G401.6 (cell line): ENCODE data around the gene NAA16.

Source experiments
- FAIRE-seq: peaks from 2 replicates; lab custom pipeline; 2012; peaks lifted over from hg19 to GRCh38; lab: Jason Lieb, UNC

The NAA16 gene

DNA sequence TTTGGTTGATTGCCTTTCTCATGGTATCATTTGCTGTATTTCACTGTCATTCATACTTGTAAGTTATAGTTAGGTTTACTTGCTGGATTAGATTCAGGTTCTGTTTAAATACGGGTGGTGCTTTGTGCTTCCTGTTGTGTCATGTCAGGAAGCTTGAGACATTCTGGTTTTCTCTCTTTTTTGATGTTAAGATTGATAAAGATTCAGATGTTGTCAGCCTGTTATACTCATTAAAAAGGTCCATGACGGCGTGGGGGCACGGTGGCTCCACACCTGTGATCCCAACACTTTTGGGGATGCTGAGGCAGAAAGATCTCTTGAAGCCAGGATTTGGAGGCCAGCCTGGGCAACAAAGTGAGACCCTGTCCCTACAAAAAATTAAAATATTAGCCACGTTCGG, 45.7 kb downstream of the NAA16 start:
- FAIRE-seq = no peak

DNA sequence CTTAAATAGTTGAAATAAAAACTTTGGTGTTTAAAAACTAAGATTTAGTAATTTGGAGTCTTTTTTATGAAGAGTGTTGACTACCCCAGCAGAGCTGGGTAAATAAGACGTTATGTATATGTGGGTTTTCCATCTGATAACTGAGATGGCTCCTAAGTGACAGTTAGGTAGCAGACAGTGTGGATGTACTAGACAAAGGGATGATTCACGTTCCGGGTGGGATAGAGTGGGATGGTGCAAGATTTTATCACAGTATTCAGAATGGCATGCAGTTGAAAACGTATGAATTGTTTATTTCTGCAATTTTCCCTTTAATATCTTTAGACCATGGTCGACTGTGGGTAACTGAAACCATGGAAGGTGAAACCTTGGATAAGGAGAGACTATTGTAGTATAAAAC, 50.4 kb downstream of the NAA16 start:
- no peak for FAIRE-seq

DNA sequence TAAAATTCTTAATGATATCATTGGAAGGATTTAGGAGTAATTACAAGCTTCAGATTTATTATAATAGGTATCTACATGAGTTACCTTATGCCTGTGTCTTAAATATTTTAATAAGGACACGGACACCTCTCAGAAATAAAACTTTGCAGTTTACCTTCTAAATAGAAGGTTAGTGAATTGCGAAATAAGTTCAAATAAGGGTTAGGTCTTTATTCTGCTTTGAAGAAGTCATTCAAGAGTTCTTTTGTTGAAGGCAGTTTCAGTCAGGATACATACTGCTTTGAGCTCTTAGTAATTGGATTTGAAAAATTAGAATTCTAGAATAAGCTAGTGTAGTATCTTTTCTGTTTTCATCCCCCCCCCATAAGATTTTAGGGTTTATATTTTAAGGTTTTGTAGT, 53.0 kb downstream of the NAA16 start:
- FAIRE-seq = no peak

DNA sequence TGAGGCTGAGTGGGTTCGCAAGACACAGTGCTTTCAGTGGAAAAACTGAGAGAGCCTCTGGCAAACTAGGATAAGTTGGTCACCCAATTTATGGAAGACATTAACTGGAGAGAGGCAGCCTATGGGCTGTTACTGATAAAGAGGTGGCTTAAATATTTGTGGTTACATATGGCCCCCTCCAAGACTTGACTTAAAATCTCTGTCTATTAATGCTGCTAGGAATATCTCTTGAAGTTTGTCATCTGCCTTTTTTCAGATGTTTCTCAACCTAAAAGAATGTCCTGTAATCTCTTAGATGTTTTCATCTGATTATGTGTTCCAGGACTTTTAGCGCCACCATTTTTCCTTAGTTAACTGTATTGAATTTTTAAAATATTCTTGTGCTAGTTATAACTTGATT, 54.6 kb downstream of the NAA16 start:
- FAIRE-seq = no peak

DNA sequence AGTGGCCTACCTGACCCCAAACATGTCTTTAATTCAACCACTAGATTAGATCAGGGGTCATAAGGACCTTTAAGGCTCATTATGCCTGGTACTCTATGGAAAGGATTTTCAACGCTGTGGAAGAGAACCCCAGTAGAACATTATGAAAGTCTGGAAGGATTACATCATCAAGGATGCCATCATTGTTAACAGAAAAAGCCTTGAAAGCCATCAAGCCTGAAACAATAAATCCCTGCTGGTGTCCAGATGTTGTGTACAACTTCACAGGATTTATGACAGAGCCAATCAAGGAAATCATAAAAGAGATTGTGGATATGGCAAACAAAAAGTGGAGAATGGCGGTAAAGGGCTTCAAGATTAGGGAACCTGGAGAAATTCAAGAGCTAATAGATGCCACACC, 59.7 kb downstream of the NAA16 start:
- no peak for FAIRE-seq

DNA sequence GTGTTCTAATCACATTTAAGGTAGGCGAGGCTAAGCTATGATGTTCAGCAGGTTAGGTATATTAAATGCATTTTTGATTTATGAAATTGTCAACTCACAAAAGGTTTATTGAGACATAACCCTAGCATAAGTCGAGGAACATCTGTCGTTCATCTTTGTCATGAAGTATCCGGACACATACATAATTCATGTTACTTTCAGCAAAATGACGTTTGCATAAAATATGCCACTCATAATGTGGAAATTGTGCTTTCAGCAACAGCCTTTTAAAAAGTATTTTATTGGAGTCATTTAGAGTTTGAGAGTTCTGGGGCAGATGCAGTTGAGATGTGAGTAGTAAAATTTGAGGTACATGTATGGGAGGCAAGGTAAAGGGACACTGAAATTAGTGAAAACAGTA, 66.4 kb downstream of the NAA16 start:
- no peak for FAIRE-seq

DNA sequence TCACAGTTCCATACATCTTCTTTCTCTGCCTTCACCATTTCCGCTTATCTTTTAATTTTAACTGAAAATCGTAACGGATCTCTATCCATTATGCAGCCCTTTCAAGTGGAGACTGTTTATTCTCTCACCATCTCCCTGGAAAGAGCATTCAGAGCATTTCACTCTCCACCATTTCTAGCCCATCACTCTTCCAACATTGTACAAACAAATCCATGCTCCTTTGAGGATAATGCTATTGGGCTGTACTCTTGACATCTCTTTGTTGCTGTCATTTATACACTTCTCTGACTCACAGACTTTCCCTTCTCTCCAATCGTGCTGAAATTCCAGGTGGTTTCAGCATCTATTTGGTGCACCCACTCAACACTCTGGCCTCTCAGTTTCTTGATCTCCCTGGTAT, 71.4 kb downstream of the NAA16 start:
- FAIRE-seq = no peak

DNA sequence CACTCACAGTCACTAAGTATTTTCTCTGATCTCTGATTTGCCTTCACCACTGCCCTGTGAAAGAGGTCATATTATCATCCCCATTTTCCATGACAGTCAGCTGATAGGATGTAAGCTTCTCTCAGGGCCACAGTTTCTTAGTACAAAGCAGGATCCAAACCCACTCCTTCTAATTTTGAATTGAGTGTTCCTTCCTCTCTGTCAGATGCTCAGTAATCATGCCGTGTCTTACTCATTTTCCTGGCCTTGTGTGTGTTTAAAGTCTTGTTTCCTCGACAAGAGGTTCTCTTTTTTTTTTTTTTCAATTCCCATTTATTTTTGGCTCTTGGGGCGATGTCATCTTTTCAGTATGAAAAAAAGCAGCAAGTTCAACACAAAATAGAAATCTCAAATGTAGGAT, 72.3 kb downstream of the NAA16 start:
- no peak for FAIRE-seq

DNA sequence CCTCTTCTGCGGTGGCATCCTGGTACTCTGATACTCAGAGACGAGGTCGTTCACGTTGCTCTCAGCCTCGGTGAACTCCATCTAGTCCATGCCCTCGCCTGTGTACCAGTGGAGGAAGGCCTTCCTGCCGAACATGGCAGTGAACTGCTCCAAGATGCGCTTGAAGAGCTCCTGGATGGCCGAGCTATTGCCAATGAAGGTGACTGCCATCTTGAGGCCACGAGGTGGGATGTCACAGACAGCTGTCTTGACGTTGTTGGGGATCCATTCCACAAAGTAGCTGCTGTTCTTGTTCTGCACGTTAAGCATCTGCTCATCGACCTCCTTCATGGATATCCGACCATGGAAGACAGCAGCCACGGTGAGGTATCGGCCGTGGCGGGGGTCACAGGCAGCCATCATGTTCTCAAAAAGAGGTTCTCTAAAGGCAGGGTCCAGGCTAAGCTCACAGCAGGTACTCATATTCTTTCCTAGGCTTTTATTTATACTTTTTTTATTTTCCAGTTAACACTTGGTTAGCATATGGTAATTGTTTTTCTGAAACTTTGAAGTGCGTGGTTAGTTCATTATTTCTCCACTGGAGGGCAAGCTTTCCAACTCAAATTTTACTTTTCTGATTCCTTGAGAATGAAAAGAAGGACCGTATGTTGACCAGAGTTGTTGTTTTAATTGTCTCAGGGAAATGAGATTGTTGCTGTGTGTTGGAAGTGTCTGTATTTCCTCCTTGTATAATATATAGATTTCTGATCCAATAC, 73.9 kb downstream of the NAA16 start:
- FAIRE-seq = peak; percentile 91

DNA sequence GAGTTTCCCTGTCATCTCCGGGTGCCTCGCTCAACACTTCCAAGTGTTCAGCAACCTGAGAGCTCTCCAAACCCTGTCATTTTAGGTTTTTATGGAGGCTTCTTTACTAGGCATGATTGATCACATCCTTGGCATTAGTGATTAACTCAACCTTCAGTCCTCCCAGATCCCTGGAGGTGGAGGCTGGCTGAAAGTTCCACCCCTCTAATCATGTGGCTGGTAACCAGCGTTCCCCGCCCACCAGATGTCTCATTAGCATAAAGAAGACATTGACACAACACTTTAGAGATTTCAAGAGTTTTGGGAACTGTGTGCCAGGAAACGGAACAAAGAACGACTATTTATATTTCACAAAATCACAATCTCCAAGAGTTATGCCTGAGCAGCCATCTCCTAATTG, 75.1 kb downstream of the NAA16 start:
- no peak for FAIRE-seq

DNA sequence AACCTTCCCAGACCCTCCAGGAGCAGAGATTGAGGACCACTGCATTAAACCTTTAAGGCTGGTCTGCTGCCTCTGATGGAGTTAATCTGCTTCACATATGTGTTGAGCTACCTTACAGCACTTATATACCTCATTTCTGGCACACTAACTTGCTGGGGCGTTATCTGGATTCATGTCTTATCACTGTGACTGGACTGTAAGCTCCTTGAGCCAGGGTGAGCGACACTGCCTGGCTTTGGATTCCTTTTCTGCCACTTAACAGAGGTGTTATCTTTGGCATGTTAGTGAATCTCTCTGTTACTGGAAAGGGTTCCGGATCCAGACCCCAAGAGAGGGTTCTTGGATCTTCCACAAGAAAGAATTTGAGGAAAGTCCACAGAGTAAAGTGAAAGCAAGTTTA, 76.5 kb downstream of the NAA16 start:
- no peak for FAIRE-seq

DNA sequence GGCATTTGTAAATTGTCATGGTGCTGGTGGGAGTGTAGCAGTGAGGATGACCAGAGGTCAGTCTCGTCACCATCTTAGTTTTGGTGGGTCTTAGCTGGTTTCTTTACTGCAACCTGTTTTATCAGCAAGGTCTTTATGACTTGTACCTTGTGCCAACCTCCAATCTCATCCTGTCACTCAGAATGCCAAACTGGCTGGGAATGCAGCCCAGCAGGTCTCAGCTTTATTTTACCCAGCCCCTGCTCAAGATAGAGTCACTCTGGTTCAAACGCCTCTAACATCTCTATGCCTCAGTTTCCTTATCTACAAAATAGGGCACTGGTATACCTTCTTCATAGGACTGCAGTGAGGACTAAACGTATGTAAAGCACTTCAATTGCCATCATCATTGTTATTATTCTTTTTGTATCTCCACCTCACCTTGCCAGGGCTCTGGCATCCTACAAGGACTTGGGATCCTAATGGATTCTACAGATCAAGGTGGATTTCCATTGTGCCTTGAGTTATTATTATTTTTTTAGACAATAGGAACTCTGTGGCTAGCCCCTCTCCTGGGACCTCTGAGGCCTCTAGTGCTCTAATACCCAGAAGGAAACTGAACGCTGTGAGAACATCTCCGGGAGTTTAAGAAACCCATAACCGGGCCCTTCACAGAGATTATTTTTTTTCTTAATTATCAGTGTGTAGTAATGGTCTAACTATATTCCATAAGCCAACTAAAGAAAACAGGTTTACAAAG, 77.2 kb downstream of the NAA16 start:
- FAIRE-seq = no peak

DNA sequence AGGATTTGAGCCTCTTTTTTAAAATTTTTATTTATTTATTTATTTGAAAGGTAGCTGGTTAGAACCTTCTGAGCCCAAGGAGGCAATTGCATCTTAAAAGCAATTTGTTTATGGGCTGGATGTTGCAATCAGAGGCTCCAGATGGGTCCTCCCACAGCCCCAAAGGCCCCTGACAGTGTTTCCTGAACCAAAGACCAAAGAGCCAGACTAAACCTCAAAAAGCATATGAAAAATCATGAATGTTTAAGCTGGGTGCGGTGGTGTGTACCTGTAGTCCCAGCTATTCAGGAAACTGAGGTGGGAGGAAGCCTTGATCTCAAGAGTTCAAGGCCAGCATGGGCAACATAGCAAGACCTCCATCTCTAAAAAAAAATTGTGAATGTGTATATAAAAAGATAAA, 78.5 kb downstream of the NAA16 start:
- FAIRE-seq = no peak

DNA sequence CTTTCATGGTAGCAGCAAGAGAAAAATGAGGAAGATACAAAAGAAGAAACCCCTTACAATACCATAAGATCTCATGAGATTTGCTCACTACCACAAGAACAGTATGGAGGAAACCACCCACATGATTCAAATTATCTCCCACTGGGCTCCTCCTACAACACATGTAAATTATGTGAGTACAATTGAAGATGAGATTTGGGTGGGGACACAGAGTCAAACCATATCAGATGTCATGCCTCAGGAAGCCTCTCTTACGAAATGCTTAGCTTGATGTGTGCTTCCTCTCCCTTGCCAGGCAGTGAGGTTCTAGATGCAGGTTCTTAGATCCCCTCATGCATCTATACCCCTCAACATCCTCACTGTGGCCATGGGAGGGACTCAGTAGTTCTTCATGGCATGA, 83.1 kb downstream of the NAA16 start:
- no peak for FAIRE-seq

DNA sequence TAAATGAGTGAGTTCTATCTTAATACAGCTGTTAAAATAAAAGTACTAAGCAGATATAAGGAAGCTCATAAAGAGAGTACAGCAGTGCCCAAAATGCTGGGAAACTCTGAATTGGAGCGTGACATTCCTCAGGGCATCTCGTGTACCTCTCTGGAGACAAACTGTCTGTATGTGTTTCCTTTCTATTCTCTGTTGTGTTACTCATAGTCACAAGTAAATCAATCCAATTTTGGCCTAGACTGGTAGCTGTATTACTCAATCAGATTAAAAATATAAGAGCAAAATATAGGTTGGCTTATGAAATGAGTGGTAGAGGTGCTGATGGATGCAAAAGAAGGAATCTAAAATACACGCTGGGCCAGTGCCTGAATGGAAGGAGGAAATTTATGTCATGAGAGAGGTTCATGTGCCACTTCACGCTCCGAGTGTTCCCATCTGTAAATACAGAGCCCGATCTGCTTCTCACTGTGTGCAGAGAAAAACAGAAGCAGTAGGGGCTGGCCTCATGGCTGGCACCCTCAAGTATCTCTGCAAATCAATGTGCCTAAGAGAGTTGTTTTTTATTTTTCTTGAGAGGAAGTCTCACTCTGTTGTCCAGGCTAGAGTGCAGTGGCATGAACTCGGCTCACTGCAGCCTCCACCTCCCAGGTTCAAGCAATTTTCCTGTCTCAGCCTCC, 87.6 kb downstream of the NAA16 start:
- no peak for FAIRE-seq

DNA sequence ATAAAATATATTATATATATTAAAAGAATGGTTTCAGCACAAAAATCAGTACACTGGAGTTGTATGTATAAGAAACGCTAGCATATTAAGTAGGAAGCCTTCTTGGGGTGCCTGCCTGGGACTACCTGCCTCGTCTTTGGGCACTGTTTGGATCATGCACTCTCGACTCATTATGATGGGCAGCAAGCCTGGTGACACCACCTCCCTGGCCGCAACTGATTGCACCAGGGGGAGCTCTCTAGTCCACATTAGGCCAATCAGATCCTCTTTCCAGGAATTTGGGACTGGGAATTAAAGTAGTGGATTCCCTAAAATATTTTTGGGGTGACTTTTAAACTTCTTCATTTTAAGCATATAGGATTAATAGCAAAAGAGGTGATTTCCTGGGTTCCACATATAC, 90.3 kb downstream of the NAA16 start:
- FAIRE-seq = no peak

DNA sequence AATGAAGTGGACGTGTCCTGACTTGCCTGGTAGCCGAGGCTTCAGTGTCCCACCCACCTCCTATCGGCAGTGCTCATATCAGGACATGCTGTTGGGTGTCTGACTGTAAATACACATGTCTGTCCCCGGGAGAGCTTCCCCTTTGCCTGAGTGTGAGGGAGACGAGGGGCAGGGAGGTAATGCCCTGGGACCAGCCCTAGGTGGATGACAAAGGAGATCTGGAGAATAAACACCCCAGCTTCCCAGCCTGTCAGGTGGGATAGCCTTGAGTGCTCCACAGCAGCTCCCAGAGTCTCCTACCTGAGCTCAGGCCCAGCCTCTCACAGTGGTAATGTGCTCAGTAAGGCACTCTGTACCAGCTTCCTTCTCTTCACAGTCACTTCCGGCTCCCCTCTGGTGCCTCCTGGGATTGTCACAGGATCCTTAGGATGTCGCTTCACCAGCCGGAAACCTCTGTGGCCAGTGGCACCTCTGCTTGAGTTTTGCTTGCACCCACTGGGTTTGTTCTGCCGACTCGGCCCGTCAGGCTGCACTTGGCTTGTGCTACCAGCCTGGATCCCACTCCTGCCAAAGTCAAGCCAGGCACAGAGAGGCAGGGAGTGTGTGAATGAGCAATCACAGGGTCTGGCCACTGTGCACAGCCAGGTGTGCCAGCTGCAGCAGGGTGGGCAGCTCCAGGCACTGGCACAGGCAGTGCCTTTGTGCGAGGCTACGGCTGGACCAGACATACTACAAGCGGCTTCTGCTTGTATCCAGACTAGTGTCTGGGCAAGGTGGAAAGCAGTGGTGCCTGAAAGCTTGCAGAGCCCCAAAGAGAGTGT, 91.8 kb downstream of the NAA16 start:
- FAIRE-seq = no peak

DNA sequence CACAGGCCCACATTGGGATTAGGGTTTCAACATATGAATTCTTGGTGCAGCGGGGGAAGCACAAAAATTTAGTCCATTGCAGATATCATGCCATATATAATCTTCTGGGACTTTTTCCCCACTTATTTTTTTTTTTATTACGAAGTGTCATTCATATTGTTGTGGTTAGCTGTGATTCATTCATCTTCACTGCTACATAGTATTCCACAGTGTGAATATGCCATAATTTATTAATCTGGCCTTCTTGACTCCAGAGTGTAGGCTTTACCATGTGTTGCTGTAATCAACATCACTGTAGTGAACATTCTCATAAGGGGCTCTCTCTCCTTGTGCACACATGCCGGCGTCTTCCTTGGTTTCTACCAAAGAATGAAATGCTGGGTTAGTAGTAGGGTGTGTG, 92.9 kb downstream of the NAA16 start:
- FAIRE-seq = no peak

DNA sequence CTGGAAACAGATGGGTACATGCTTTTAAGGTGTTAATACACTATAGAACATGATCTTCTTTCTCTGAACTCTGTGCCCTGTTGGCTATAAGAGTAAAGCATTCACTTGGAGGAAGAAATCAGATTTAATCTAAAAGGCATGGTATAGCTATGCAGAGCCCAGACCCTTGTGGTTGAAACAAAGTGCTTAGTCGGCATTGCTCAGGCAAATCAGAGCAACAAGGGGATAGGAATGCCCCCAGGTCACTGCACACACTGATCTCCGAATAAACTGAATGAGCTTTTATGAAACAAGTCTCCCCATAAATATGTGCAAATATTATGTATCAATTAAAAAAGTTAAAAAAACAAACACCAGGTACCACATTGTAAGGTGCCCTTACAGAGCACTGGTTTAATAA, 94.3 kb downstream of the NAA16 start:
- no peak for FAIRE-seq

DNA sequence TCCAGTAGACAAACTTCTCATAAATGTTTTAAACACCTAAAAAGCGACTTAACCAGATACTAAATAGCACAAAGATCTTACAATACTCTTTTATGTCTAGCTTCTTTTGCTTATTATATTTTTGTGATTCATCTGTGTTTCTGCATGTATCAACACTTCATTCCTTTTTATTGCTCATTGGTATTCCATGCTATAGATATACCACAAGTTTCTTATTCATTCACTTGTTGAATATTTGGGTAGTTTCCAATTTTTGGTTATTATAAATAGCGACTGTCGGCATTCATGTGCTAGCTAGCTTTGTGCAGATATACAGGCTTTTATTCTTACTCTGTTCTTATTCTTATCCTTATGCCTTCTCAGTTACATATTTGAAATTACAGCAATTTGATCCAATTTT, 96.3 kb downstream of the NAA16 start:
- no peak for FAIRE-seq

DNA sequence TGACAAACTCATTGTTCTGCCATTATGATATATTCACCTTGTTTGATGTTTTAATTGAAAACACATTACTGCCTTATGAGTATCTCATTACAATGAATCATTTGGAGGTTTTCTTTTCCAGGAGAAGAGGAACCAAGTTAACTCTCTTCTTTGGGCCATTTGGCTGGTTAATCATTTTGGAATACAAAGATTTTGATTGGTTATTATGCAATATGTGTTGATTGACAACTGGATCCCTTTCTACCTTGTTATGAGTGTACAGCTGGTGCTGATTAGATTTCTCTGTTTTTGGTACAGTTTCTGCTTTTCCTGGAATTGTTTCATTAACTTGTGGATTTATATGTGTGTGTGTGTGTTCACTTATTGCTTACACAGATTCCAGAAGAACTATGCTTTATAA, 97.1 kb downstream of the NAA16 start:
- FAIRE-seq = no peak

DNA sequence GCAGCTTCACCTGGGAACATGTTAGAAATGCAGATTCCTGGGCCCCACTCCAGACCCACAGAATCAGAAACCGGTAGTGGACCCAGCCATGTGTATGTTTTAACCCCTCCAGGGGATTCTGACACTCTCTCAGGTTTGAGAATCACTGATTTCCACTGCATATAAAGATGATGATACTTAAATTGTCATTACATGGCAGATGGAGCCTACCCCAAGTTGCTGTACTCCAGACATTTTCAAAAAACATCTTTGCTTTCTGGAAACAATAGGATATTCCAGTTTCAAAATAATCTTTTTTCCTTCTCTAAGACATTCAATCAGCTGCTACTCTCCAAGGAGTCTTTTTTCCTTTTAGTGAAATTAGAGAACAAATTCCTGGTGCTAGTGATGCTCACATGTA, 97.7 kb downstream of the NAA16 start:
- no peak for FAIRE-seq

DNA sequence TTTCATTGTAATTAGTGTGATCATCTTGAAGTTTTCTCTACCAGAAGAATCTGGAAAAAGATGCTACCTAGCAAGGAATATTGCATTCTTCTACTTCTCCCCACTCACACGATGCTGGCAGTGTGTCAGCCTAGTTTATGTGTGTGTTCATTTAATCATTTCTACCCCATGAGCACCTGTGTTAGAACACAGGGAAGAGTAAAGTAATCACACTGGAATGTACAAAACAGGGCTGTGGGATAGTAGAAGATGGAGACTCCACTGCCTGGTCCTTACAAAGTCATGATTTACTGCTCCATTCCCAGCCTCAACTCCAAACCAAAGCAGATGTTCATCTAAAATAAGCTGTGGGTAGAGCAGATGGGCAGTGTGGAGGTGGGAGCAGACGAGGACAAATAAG, 98.5 kb downstream of the NAA16 start:
- FAIRE-seq = no peak
